SK-N-SH (cell line): ENCODE measurements around the gene MEI1. TPM values are rescaled to one million over a fixed set of nuclear protein-coding genes. Genes with fewer than 3 reads are reported as not detected.

Experiments
- CTCF ChIA-PET: fragments of 300-600, 350-600 bp; formaldehyde crosslinking; extraction: SDS; loops from one replicate; lab custom pipeline; 2021; lab: Yijun Ruan, JAX
- POLR2A ChIA-PET: fragments of 350-600 bp; sonication (Branson Sonifier 250); formaldehyde crosslinking; extraction: SDS; loops from one replicate; lab custom pipeline; 2020; ENCODE audit warnings: antibody characterized with exemption, inconsistent platforms; lab: Yijun Ruan, JAX
- DNase-seq: peaks from one replicate; pipeline ENCODE4 v3.0.0; 2012
- H2AFZ ChIP-seq: fragments of 200-600 bp; sonication (generic); 2 replicates; pipeline ENCODE4 v1.8.1; 2016; ENCODE audit warnings: antibody characterized with exemption, mild to moderate bottlenecking, low read depth
- H3F3A ChIP-seq: fragments of 200-600 bp; sonication (generic); replicated peaks from 2 replicates; pipeline ENCODE3; 2016; ENCODE audit warnings: antibody characterized with exemption, mild to moderate bottlenecking; ENCODE audit not compliant: insufficient read depth
- H3K27ac ChIP-seq, 2 experiments: fragments of 200-500 bp in 1 of 2; fragments of 200-600 bp in 1 of 2; sonication (Bioruptor generic) in 1 of 2; sonication (generic), shearing (Covaris generic) in 1 of 2; 2 replicates each; pipeline versions ENCODE4 v1.5.1 to v1.6.1; 2014 to 2016; ENCODE audit warnings: low read depth in 2 of 2, inconsistent platforms in 1 of 2, low read length in 1 of 2, mild to moderate bottlenecking in 1 of 2, mixed read lengths in 1 of 2
- H3K27me3 ChIP-seq: fragments of 200-600 bp; sonication (generic), shearing (Covaris generic); 2 replicates; pipeline ENCODE4 v1.6.1; 2016; ENCODE audit warnings: mixed run types; ENCODE audit not compliant: insufficient read depth
- H3K36me3 ChIP-seq, 2 experiments: fragments of 200-500 bp in 1 of 2; fragments of 200-600 bp in 1 of 2; sonication (Bioruptor generic) in 1 of 2; sonication (generic) in 1 of 2; replicated peaks in 1 of 2; 2 replicates each; pipeline versions ENCODE3 to v1.5.1; 2014 to 2016; ENCODE audit warnings: low read length in 1 of 2, mild to moderate bottlenecking in 1 of 2; ENCODE audit not compliant: insufficient read depth in 2 of 2, control insufficient read depth in 1 of 2
- H3K4me1 ChIP-seq, 2 experiments: fragments of 200-500 bp in 1 of 2; fragments of 200-600 bp in 1 of 2; sonication (Bioruptor generic) in 1 of 2; sonication (generic), shearing (Covaris generic) in 1 of 2; 2 replicates each; pipeline versions ENCODE4 v1.5.1 to v1.6.1; 2014 to 2016; ENCODE audit warnings: low read depth in 1 of 2, low read length in 1 of 2, mixed run types in 1 of 2; ENCODE audit not compliant: insufficient read depth in 2 of 2, control insufficient read depth in 1 of 2
- H3K4me2 ChIP-seq: fragments of 200-600 bp; sonication (generic), shearing (Covaris generic); 2 replicates; pipeline ENCODE4 v1.6.1; 2017; ENCODE audit warnings: mixed run types
- H3K4me3 ChIP-seq, 2 experiments: fragments of 200-500 bp in 1 of 2; fragments of 200-600 bp in 1 of 2; sonication (Bioruptor generic) in 1 of 2; sonication (generic), shearing (Covaris generic) in 1 of 2; 2 replicates each; pipeline versions ENCODE4 v1.5.1 to v1.8.1; 2014 to 2016; ENCODE audit warnings: low read depth in 2 of 2, inconsistent platforms in 1 of 2, low read length in 1 of 2, mild to moderate bottlenecking in 1 of 2, mixed read lengths in 1 of 2, moderate library complexity in 1 of 2
- H3K79me2 ChIP-seq: fragments of 200-600 bp; sonication (generic); 2 replicates; pipeline ENCODE4 v1.8.1; 2017; ENCODE audit warnings: mild to moderate bottlenecking; ENCODE audit not compliant: insufficient read depth
- H3K9ac ChIP-seq: fragments of 200-600 bp; sonication (generic); 2 replicates; pipeline ENCODE4 v1.6.1; 2017; ENCODE audit warnings: mixed run types
- H3K9me2 ChIP-seq: fragments of 200-600 bp; sonication (generic); 2 replicates; pipeline ENCODE4 v1.6.1; 2017; ENCODE audit warnings: mixed run types
- H3K9me3 ChIP-seq: fragments of 200-600 bp; sonication (generic); 2 replicates; pipeline ENCODE4 v1.6.1; 2017; ENCODE audit warnings: mixed run types, mild to moderate bottlenecking, moderate library complexity
- H4K20me1 ChIP-seq: fragments of 200-600 bp; sonication (generic); 2 replicates; pipeline ENCODE4 v1.6.1; 2017; ENCODE audit warnings: mild to moderate bottlenecking, mixed run types; ENCODE audit not compliant: insufficient read depth
- ELF1 ChIP-seq: IDR thresholded peaks from 2 replicates; pipeline ENCODE4 v1.4.0; 2012
- GABPA ChIP-seq: IDR thresholded peaks from 2 replicates; pipeline ENCODE4 v1.4.0; 2012; ENCODE audit warnings: low read depth, mild to moderate bottlenecking
- MAX ChIP-seq: IDR thresholded peaks from 2 replicates; pipeline ENCODE4 v1.4.0; 2012; ENCODE audit warnings: low read depth
- MEF2A ChIP-seq: IDR thresholded peaks from 2 replicates; pipeline ENCODE4 v1.4.0; 2012; ENCODE audit warnings: low read depth, borderline replicate concordance
- NRF1 ChIP-seq: IDR thresholded peaks from 2 replicates; pipeline ENCODE4 v1.6.1; 2012; ENCODE audit warnings: low read depth, mild to moderate bottlenecking, low read length
- RAD21 ChIP-seq: IDR thresholded peaks from 2 replicates; pipeline ENCODE4 v1.6.1; 2012; ENCODE audit warnings: mild to moderate bottlenecking, low read length
- RCOR1 ChIP-seq: fragments of 150-350 bp; IDR thresholded peaks from 2 replicates; pipeline ENCODE4 v1.6.1; 2017; ENCODE audit warnings: antibody characterized with exemption, low read length
- SMC3 ChIP-seq: IDR thresholded peaks from 2 replicates; pipeline ENCODE4 v1.6.1; 2012; ENCODE audit warnings: low read depth, low read length, improper control_type of control experiment
- TEAD4 ChIP-seq: IDR thresholded peaks from 2 replicates; pipeline ENCODE4 v1.4.0; 2012; ENCODE audit warnings: mild to moderate bottlenecking, borderline replicate concordance; ENCODE audit not compliant: insufficient read depth
- WGBS: methylation state at CpG from one replicate; pipeline ENCODE4 v1.1.6; 2017; ENCODE audit warnings: low lambda C conversion rate; 5-methylcytosine and 5-hydroxymethylcytosine counted together
- polyA plus RNA-seq, 3 experiments: library from polyadenylated mRNA; depleted of rRNA; stranded (reverse); fragments of >200 nt; gene quantifications; 2 replicates each; pipeline ENCODE4 v1.2.3, GENCODE V29; 2012
- TF ChIP-seq, protein P1 (sequence below): IDR thresholded peaks from 2 replicates; pipeline ENCODE4 v1.4.0; 2012; ENCODE audit warnings: low read depth, borderline replicate concordance
- TF ChIP-seq, protein P2 (sequence below): fragments of 150-350 bp; IDR thresholded peaks from 2 replicates; pipeline ENCODE4 v1.6.1; 2016; ENCODE audit warnings: mild to moderate bottlenecking, low read depth, low read length
- TF ChIP-seq, protein P3 (sequence below): IDR thresholded peaks from 2 replicates; pipeline ENCODE4 v1.6.1; 2012; ENCODE audit warnings: mild to moderate bottlenecking, low read depth, low read length, moderate library complexity

The MEI1 gene
- polyA plus RNA-seq, 1 of the 3 experiments (the other 2 are of a cell fraction): not detected

GRCh38 chr22:41690476-41690875, 8.8 kb upstream of the MEI1 start:
- H3K9ac ChIP-seq: no peak overlapping the region

More at GRCh38 chr22:41690476-41690875, 8.8 kb upstream of the MEI1 start:
- Histone ChIP-seq H3K4me2 (no peak overlapping the region), H3K4me3 (no peak overlapping the region), H3K9me3 (no peaks in the 10 kb centered on the region), H3K9me2 (no peaks in the 10 kb centered on the region), H3K4me1 (no peaks in the 10 kb centered on the region), H2AFZ (no peak overlapping the region), H3K27me3 (no peaks in the 10 kb centered on the region), H4K20me1 (no peaks in the 10 kb centered on the region), H3F3A (no peaks in the 10 kb centered on the region), H3K36me3 (peaks cover 0 to 5% of the 10 kb centered on the region in 2 experiments), H3K27ac (no peak overlapping the region), H3K79me2 (peaks cover 31% of the 10 kb centered on the region)
- TF ChIP-seq RAD21: no peak
- TF ChIP-seq NRF1: no peak
- TF ChIP-seq RCOR1: no peak
- TF ChIP-seq MAX: no peak
- TF ChIP-seq TEAD4: no peak
- TF ChIP-seq SMC3: no peak
- TF ChIP-seq MEF2A: no peak
- no peak for TF ChIP-seq ELF1
- no peak for TF ChIP-seq GABPA
- TF ChIP-seq, protein P1, sequence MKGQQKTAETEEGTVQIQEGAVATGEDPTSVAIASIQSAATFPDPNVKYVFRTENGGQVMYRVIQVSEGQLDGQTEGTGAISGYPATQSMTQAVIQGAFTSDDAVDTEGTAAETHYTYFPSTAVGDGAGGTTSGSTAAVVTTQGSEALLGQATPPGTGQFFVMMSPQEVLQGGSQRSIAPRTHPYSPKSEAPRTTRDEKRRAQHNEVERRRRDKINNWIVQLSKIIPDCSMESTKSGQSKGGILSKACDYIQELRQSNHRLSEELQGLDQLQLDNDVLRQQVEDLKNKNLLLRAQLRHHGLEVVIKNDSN: no peak
- TF ChIP-seq, protein P2, sequence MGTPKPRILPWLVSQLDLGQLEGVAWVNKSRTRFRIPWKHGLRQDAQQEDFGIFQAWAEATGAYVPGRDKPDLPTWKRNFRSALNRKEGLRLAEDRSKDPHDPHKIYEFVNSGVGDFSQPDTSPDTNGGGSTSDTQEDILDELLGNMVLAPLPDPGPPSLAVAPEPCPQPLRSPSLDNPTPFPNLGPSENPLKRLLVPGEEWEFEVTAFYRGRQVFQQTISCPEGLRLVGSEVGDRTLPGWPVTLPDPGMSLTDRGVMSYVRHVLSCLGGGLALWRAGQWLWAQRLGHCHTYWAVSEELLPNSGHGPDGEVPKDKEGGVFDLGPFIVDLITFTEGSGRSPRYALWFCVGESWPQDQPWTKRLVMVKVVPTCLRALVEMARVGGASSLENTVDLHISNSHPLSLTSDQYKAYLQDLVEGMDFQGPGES: no peak
- TF ChIP-seq, protein P3, sequence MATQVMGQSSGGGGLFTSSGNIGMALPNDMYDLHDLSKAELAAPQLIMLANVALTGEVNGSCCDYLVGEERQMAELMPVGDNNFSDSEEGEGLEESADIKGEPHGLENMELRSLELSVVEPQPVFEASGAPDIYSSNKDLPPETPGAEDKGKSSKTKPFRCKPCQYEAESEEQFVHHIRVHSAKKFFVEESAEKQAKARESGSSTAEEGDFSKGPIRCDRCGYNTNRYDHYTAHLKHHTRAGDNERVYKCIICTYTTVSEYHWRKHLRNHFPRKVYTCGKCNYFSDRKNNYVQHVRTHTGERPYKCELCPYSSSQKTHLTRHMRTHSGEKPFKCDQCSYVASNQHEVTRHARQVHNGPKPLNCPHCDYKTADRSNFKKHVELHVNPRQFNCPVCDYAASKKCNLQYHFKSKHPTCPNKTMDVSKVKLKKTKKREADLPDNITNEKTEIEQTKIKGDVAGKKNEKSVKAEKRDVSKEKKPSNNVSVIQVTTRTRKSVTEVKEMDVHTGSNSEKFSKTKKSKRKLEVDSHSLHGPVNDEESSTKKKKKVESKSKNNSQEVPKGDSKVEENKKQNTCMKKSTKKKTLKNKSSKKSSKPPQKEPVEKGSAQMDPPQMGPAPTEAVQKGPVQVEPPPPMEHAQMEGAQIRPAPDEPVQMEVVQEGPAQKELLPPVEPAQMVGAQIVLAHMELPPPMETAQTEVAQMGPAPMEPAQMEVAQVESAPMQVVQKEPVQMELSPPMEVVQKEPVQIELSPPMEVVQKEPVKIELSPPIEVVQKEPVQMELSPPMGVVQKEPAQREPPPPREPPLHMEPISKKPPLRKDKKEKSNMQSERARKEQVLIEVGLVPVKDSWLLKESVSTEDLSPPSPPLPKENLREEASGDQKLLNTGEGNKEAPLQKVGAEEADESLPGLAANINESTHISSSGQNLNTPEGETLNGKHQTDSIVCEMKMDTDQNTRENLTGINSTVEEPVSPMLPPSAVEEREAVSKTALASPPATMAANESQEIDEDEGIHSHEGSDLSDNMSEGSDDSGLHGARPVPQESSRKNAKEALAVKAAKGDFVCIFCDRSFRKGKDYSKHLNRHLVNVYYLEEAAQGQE: no peak
- POLR2A ChIA-PET: no interaction called here
- no peak for DNase-seq
- CTCF ChIA-PET: no interaction called here
- 79% methylated on average over 3 of the region's 3 CpGs for WGBS
